IMR-90 (cell line): ENCODE measurements around the gene PINK1. TPM values are rescaled to one million over a fixed set of nuclear protein-coding genes. Genes with fewer than 3 reads are reported as not detected.

ENCODE experiments used
- ATAC-seq: fragments of 200-7000 bp; cut with Tn5 transposase; 2 replicates; pipeline ENCODE4 v1.9.1; 2020; ENCODE audit warnings: low read depth, mild to moderate bottlenecking, moderate library complexity
- BruUV-seq: library from RNA; stranded (reverse); fragments of 400-500 nt; replicated peaks from 2 replicates; lab custom pipeline; 2021; lab: Mats Ljungman, UMichigan
- CTCF ChIA-PET: fragments of 300-600 bp; formaldehyde crosslinking; extraction: SDS; loops from one replicate; lab custom pipeline; 2021; ENCODE audit warnings: antibody characterized with exemption; lab: Yijun Ruan, JAX
- POLR2A ChIA-PET: fragments of 300-600 bp; sonication (Branson Sonifier 250); formaldehyde crosslinking; loops from one replicate; lab custom pipeline; 2022; ENCODE audit warnings: antibody characterized with exemption; ENCODE audit not compliant: unreplicated experiment; lab: Charles Lee
- DNase-seq: peaks from one replicate; pipeline ENCODE4 v3.0.0; 2013
- H2AFZ ChIP-seq: replicated peaks from 2 replicates; pipeline ENCODE3; 2013; ENCODE audit warnings: low read length, mild to moderate bottlenecking; ENCODE audit not compliant: poor library complexity
- H2AK5ac ChIP-seq: 2 replicates; pipeline ENCODE4 v1.6.1; 2013; ENCODE audit warnings: low read depth, low read length, inconsistent platforms
- H2AK9ac ChIP-seq: replicated peaks from 2 replicates; pipeline ENCODE3; 2013; ENCODE audit warnings: mild to moderate bottlenecking, low read depth, low read length, moderate library complexity; ENCODE audit not compliant: poor library complexity
- H2BK120ac ChIP-seq: 2 replicates; pipeline ENCODE4 v1.6.1; 2013; ENCODE audit warnings: low read depth, low read length, inconsistent platforms
- H2BK15ac ChIP-seq: 3 replicates; pipeline ENCODE4 v1.6.1; 2013; ENCODE audit warnings: low read depth, low read length, inconsistent platforms
- H2BK20ac ChIP-seq: 2 replicates; pipeline ENCODE4 v1.6.1; 2013; ENCODE audit warnings: low read depth, mild to moderate bottlenecking, inconsistent platforms, low read length, moderate library complexity
- H2BK5ac ChIP-seq: 2 replicates; pipeline ENCODE4 v1.6.1; 2013; ENCODE audit warnings: mild to moderate bottlenecking, low read depth, low read length, inconsistent platforms; ENCODE audit not compliant: poor library complexity, severe bottlenecking
- H3K14ac ChIP-seq: replicated peaks from 2 replicates; pipeline ENCODE4 v1.6.1; 2013; ENCODE audit warnings: low read depth, low read length, inconsistent platforms
- H3K18ac ChIP-seq: 2 replicates; pipeline ENCODE4 v1.6.1; 2013; ENCODE audit warnings: low read depth, low read length, control low read depth
- H3K23ac ChIP-seq: 2 replicates; pipeline ENCODE4 v1.6.1; 2013; ENCODE audit warnings: low read depth, low read length, inconsistent platforms
- H3K27ac ChIP-seq: 2 replicates; pipeline ENCODE4 v1.5.1; 2013; ENCODE audit warnings: mild to moderate bottlenecking, control low read depth, low read length; ENCODE audit not compliant: insufficient read depth
- H3K27me3 ChIP-seq: 2 replicates; pipeline ENCODE4 v1.6.1; 2013; ENCODE audit warnings: low read length; ENCODE audit not compliant: control insufficient read depth, insufficient read depth
- H3K36me3 ChIP-seq: 2 replicates; pipeline ENCODE4 v1.6.1; 2013; ENCODE audit warnings: low read length, mixed read lengths; ENCODE audit not compliant: control insufficient read depth, insufficient read depth
- H3K4ac ChIP-seq: 2 replicates; pipeline ENCODE4 v1.6.1; 2013; ENCODE audit warnings: low read depth, low read length, inconsistent platforms
- H3K4me1 ChIP-seq: 2 replicates; pipeline ENCODE4 v1.6.1; 2013; ENCODE audit warnings: low read length, mixed read lengths; ENCODE audit not compliant: control insufficient read depth, insufficient read depth
- H3K4me2 ChIP-seq: 2 replicates; pipeline ENCODE4 v1.6.1; 2013; ENCODE audit warnings: low read depth, mild to moderate bottlenecking, control low read depth, low read length, moderate library complexity
- H3K4me3 ChIP-seq: 2 replicates; pipeline ENCODE4 v1.5.1; 2013; ENCODE audit warnings: low read depth, mild to moderate bottlenecking, control low read depth, low read length, moderate library complexity; ENCODE audit not compliant: insufficient read depth
- H3K56ac ChIP-seq: 2 replicates; pipeline ENCODE4 v1.6.1; 2013; ENCODE audit warnings: low read length, inconsistent platforms; ENCODE audit not compliant: insufficient read depth; ENCODE audit errors: extremely low read depth
- H3K79me1 ChIP-seq, 2 experiments: 2 replicates each; pipeline ENCODE4 v1.6.1; 2013; ENCODE audit warnings: low read length in 2 of 2, inconsistent platforms in 1 of 2, low read depth in 1 of 2
- H3K9ac ChIP-seq: 2 replicates; pipeline ENCODE4 v1.6.1; 2013; ENCODE audit warnings: low read depth, low read length, control low read depth
- H3K9me1 ChIP-seq: 2 replicates; pipeline ENCODE4 v1.6.1; 2013; ENCODE audit warnings: low read length, inconsistent platforms; ENCODE audit not compliant: insufficient read depth
- H3K9me3 ChIP-seq: 2 replicates; pipeline ENCODE4 v1.6.1; 2013; ENCODE audit warnings: low read length; ENCODE audit not compliant: control insufficient read depth, insufficient read depth
- H4K20me1 ChIP-seq: 2 replicates; pipeline ENCODE4 v1.6.1; 2013; ENCODE audit warnings: low read length, inconsistent platforms; ENCODE audit not compliant: insufficient read depth
- H4K5ac ChIP-seq: 2 replicates; pipeline ENCODE4 v1.6.1; 2013; ENCODE audit warnings: mild to moderate bottlenecking, low read depth, low read length, control low read depth
- H4K8ac ChIP-seq, 2 experiments: 2 replicates each; pipeline ENCODE4 v1.6.1; 2013; ENCODE audit warnings: low read depth in 2 of 2, low read length in 2 of 2, control low read depth in 1 of 2, inconsistent platforms in 1 of 2
- H4K91ac ChIP-seq: 2 replicates; pipeline ENCODE4 v1.6.1; 2013; ENCODE audit warnings: low read depth, low read length, inconsistent platforms; ENCODE audit not compliant: insufficient read depth
- BHLHE40 ChIP-seq: fragments of 150-350 bp; IDR thresholded peaks from 2 replicates; pipeline ENCODE4 v1.6.1; 2016; ENCODE audit warnings: mild to moderate bottlenecking, low read depth, low read length
- CEBPB ChIP-seq: IDR thresholded peaks from 2 replicates; pipeline ENCODE4 v1.6.1; 2012; ENCODE audit warnings: low read depth, low read length, improper control_type of control experiment
- CHD1 ChIP-seq: IDR thresholded peaks from 2 replicates; pipeline ENCODE4 v1.6.1; 2012; ENCODE audit warnings: low read depth, low read length, improper control_type of control experiment
- ELK1 ChIP-seq: fragments of 150-350 bp; IDR thresholded peaks from 2 replicates; pipeline ENCODE4 v1.6.1; 2016; ENCODE audit warnings: low read depth, mild to moderate bottlenecking, low read length, moderate library complexity, borderline replicate concordance
- FOS ChIP-seq: fragments of 150-350 bp; IDR thresholded peaks from 2 replicates; pipeline ENCODE4 v1.6.1; 2016; ENCODE audit warnings: low read depth, low read length
- MAFK ChIP-seq: IDR thresholded peaks from 2 replicates; pipeline ENCODE4 v1.6.1; 2012; ENCODE audit warnings: low read depth, low read length, improper control_type of control experiment
- MAZ ChIP-seq: IDR thresholded peaks from 2 replicates; pipeline ENCODE4 v1.6.1; 2012; ENCODE audit warnings: low read depth, mild to moderate bottlenecking, low read length, improper control_type of control experiment, moderate library complexity, borderline replicate concordance
- MXI1 ChIP-seq: IDR thresholded peaks from 2 replicates; pipeline ENCODE4 v1.6.1; 2012; ENCODE audit warnings: low read depth, mild to moderate bottlenecking, low read length, moderate library complexity, borderline replicate concordance
- NFE2L2 ChIP-seq: fragments of 150-350 bp; IDR thresholded peaks from 2 replicates; pipeline ENCODE4 v1.6.1; 2016; ENCODE audit warnings: low read depth, mild to moderate bottlenecking, low read length
- POLR2A ChIP-seq: IDR thresholded peaks from 2 replicates; pipeline ENCODE4 v1.6.1; 2012; ENCODE audit warnings: mild to moderate bottlenecking, low read depth, low read length
- RAD21 ChIP-seq: IDR thresholded peaks from 2 replicates; pipeline ENCODE4 v1.6.1; 2012; ENCODE audit warnings: low read length, improper control_type of control experiment
- RFX5 ChIP-seq: IDR thresholded peaks from 2 replicates; pipeline ENCODE4 v1.8.0; 2012; ENCODE audit warnings: low read depth, mild to moderate bottlenecking, low read length, moderate library complexity
- SMC3 ChIP-seq: fragments of 150-350 bp; IDR thresholded peaks from 2 replicates; pipeline ENCODE4 v1.6.1; 2016; ENCODE audit warnings: low read depth, mild to moderate bottlenecking, antibody characterized with exemption, low read length, moderate library complexity
- USF2 ChIP-seq: fragments of 150-350 bp; IDR thresholded peaks from 2 replicates; pipeline ENCODE4 v1.6.1; 2017; ENCODE audit warnings: mild to moderate bottlenecking, antibody characterized with exemption, low read length, low read depth
- WGBS, 2 experiments: methylation state at CpG; one replicate each; pipeline versions ENCODE4 v1.1.5 to v1.1.7; 2013; ENCODE audit warnings: missing lambda C conversion rate in 2 of 2; ENCODE audit not compliant: insufficient read length in 1 of 2; ENCODE audit errors: extremely low coverage in 2 of 2; 5-methylcytosine and 5-hydroxymethylcytosine counted together
- dilution Hi-C: fragments of 300-500 bp; cut with HindIII; formaldehyde crosslinking; loops from one replicate; pipeline ENCODE4 v1.14.3; 2018; ENCODE audit warnings: low sequenced_read_pairs; ENCODE audit not compliant: unreplicated experiment
- in situ Hi-C: fragments of 300-500 bp; cut with MboI; formaldehyde crosslinking; loops from 3 replicates; pipeline ENCODE4 v1.14.3; 2019; ENCODE audit warnings: low sequenced_read_pairs, inconsistent platforms, mixed read lengths
- intact Hi-C: fragments of 100-400 bp; cut with micrococcal nuclease; formaldehyde crosslinking; loops from 2 replicates; pipeline ENCODE4 v1.10.0; 2022
- polyA plus RNA-seq, 3 experiments: library from polyadenylated mRNA; depleted of rRNA; stranded (reverse); fragments of >200 nt; gene quantifications; 2 replicates each; pipeline ENCODE4 v1.2.3, GENCODE V29; 2012; ENCODE audit warnings: low replicate concordance in 1 of 3
- total RNA-seq: library from RNA; depleted of rRNA; stranded (reverse); fragments of >200 nt; gene quantifications from 2 replicates; pipeline ENCODE4 v1.2.3, GENCODE V29; 2012

Gene PINK1
- total and polyA plus RNA-seq, 2 of the 4 experiments (the other 2 are of a cell fraction): 52.9 to 55.2 TPM

GRCh38 chr1:20645414-20645813 lies 12.2 kb downstream of the PINK1 start:
- no peaks in the 10 kb centered on the region for H3K4me1 ChIP-seq
- H3K36me3 ChIP-seq: peaks cover 52% of the 10 kb centered on the region
- ChIA-PET POLR2A (no interaction called here), CTCF (no interaction called here)
- in situ Hi-C loops: loop anchor here (25.0 kb wide), 1 partner anchor 433 kb away; no protein-coding TSS in a partner anchor
- H3K18ac ChIP-seq: no peak overlapping the region
- H2AFZ ChIP-seq: no peak overlapping the region
- no peak for ATAC-seq
- H3K9me3 ChIP-seq: no peaks in the 10 kb centered on the region
- no peak overlapping the region for H4K91ac ChIP-seq
- no peak overlapping the region for H3K56ac ChIP-seq
- WGBS, 2 experiments: 94% methylated on average over 3 of the region's 14 CpGs; no CpG with 5 or more reads in 1 of the 2 experiments
- no peak for DNase-seq
- H2AK9ac ChIP-seq: no peak overlapping the region
- H2BK5ac ChIP-seq: no peak overlapping the region
- no peak overlapping the region for H3K4me2 ChIP-seq
- TF ChIP-seq RAD21 (no peak), CHD1 (no peak), NFE2L2 (no peak), SMC3 (no peak), MAFK (no peak), FOS (no peak), BHLHE40 (no peak), POLR2A (no peak), MXI1 (no peak), RFX5 (no peak), ELK1 (no peak), USF2 (no peak), CEBPB (no peak), MAZ (no peak)
- H3K9me1 ChIP-seq: no peaks in the 10 kb centered on the region
- H3K4me3 ChIP-seq: no peak overlapping the region
- H3K9ac ChIP-seq: no peak overlapping the region
- H4K5ac ChIP-seq: no peak overlapping the region
- no peak overlapping the region for H3K4ac ChIP-seq
- no peaks in the 10 kb centered on the region; a peak in 1 of 4 replicates for H3K79me1 ChIP-seq
- no peak overlapping the region for H3K23ac ChIP-seq
- no peak overlapping the region for H2BK20ac ChIP-seq
- no peaks in the 10 kb centered on the region; the same call in 1 of the 2 replicates for H4K20me1 ChIP-seq
- no peak overlapping the region for H2BK15ac ChIP-seq
- intact Hi-C loops: no loop called here
- dilution Hi-C loops: no loop called here
- H3K14ac ChIP-seq: no peak overlapping the region
- no peak overlapping the region for H2AK5ac ChIP-seq
- H2BK120ac ChIP-seq: no peak overlapping the region
- no TSS peak for BruUV-seq
- H3K27me3 ChIP-seq: no peaks in the 10 kb centered on the region
- H4K8ac ChIP-seq: no peak overlapping the region
- no peak overlapping the region for H3K27ac ChIP-seq
